Activated CD4-positive, alpha-beta memory T cell treated with anti-CD3 and anti-CD28 coated beads, Interleukin-2, amount 10 ng/mL, durations not matched to agents 7 days and 5 days (primary cell): ENCODE results near the gene CC2D1A. TPM values are rescaled to one million over a fixed set of nuclear protein-coding genes. Genes with fewer than 3 reads are reported as not detected.

Source experiments
- CTCF ChIA-PET: fragments of 350-600 bp; sonication (Branson Sonifier 250); formaldehyde crosslinking; loops from one replicate; lab custom pipeline; 2021; ENCODE audit warnings: antibody characterized with exemption, inconsistent platforms; lab: Charles Lee
- POLR2A ChIA-PET: fragments of 350-600 bp; sonication (Branson Sonifier 250); formaldehyde crosslinking; loops from one replicate; lab custom pipeline; 2021; ENCODE audit warnings: antibody characterized with exemption; lab: Charles Lee
- DNase-seq: peaks from one replicate; pipeline ENCODE4 v3.0.0-alpha.2; 2020
- H3K27ac Mint-ChIP-seq: one replicate; pipeline ENCODE4 v1.8.0; 2021; ENCODE audit warnings: mild to moderate bottlenecking, mixed read lengths
- H3K27me3 Mint-ChIP-seq: one replicate; pipeline ENCODE4 v1.8.0; 2021; ENCODE audit warnings: mixed read lengths
- H3K36me3 Mint-ChIP-seq: one replicate; pipeline ENCODE4 v1.8.0; 2021; ENCODE audit warnings: low read depth, mixed read lengths
- H3K4me1 Mint-ChIP-seq: one replicate; pipeline ENCODE4 v1.8.0; 2021; ENCODE audit warnings: mixed read lengths
- H3K4me3 Mint-ChIP-seq: one replicate; pipeline ENCODE4 v1.8.0; 2021; ENCODE audit warnings: mild to moderate bottlenecking, mixed read lengths
- H3K9me3 Mint-ChIP-seq: one replicate; pipeline ENCODE4 v1.8.0; 2021; ENCODE audit warnings: mixed read lengths
- total RNA-seq, 2 experiments: library from RNA; stranded (reverse); gene quantifications; one replicate each; pipeline ENCODE4 v1.2.3, GENCODE V29; 2021

Gene CC2D1A
- total RNA-seq, 2 experiments from 2014 or later: 30.6 to 32.7 TPM

DNA sequence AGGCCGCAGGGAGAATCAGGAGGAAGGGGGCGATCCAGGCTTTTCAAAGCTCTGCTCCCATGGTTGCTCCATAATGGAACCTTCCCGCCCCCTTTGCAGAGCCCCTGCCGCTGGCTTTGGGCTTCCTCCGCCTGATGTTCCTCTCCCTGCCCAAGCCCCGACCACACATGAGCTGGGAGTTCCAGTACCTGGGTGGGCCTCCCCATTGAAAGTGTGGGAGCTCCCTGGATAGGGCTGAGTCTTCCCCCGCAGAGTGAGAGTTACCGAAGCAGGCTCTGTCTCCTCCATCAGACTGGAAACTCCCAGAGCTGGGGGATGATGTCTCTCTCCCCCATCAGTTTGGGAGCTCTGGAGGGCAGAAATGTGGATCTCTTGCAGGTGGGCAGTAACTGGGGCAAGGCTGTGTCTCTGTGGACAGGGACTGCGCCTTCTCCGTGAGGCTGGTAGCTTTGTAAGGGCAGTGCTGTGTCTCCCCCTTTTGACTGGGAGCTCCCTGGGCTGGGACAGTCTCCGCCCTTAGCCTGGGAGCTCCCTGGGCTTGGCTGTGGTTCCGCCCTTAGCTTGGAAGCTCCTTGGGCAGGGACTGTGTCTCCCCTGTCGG is 47.0 kb downstream of the CC2D1A start:
- Mint-ChIP-seq H3K27me3 (no peaks in the 10 kb centered on the region), H3K4me1 (peaks cover 19% of the 10 kb centered on the region), H3K27ac (peak overlapping the region; percentile 80), H3K4me3 (peak overlapping the region; percentile 95), H3K36me3 (peaks cover 25% of the 10 kb centered on the region), H3K9me3 (no peaks in the 10 kb centered on the region)
- ChIA-PET POLR2A (interaction anchor here (0.6 to 4.5 kb wide), 17 partner anchors 9 to 569 kb away, joined by 3 to 58 read pairs (median 4); partner anchors contain the start of genes ADGRE5, IL27RA and RFX1), CTCF (interaction anchor here (0.6 to 2.8 kb wide), 14 partner anchors 19 to 579 kb away, joined by 3 to 11 read pairs (median 3); partner anchors contain the start of genes ASF1B, IL27RA, MISP3 and RFX1)
- no peak for DNase-seq

DNA sequence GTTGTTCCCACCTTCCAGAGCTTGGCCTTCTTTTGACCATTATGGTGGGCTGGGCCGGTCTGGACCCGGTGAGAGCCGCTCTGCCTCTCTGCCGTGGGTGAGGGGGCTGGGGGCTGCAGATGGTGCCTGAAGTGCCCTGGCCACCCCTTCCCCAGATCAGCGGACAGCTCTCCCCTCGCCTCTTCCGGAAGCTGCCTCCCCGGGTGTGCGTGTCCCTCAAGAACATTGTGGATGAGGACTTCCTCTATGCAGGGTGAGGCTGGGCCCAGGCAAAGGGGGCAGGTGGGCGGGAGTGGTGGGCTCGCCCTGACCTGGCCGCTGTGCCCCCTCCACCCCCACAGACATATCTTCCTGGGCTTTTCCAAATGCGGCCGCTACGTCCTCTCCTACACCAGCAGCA is 48.2 kb downstream of the CC2D1A start:
- POLR2A ChIA-PET: interaction anchor here (1.2 to 4.5 kb wide), 3 partner anchors 51 to 568 kb away, joined by 3 to 58 read pairs (median 38); partner anchors contain the start of genes IL27RA and RFX1
- Mint-ChIP-seq H3K27ac (no peak overlapping the region), H3K36me3 (peaks cover 36% of the 10 kb centered on the region), H3K4me1 (peaks cover 19% of the 10 kb centered on the region), H3K4me3 (peak overlapping the region; percentile 95), H3K27me3 (no peaks in the 10 kb centered on the region), H3K9me3 (no peaks in the 10 kb centered on the region)
- DNase-seq: no peak
- CTCF ChIA-PET: interaction anchor here (2.8 kb wide), 1 partner anchor 94 kb away, joined by 11 read pairs; no protein-coding TSS in a partner anchor

DNA sequence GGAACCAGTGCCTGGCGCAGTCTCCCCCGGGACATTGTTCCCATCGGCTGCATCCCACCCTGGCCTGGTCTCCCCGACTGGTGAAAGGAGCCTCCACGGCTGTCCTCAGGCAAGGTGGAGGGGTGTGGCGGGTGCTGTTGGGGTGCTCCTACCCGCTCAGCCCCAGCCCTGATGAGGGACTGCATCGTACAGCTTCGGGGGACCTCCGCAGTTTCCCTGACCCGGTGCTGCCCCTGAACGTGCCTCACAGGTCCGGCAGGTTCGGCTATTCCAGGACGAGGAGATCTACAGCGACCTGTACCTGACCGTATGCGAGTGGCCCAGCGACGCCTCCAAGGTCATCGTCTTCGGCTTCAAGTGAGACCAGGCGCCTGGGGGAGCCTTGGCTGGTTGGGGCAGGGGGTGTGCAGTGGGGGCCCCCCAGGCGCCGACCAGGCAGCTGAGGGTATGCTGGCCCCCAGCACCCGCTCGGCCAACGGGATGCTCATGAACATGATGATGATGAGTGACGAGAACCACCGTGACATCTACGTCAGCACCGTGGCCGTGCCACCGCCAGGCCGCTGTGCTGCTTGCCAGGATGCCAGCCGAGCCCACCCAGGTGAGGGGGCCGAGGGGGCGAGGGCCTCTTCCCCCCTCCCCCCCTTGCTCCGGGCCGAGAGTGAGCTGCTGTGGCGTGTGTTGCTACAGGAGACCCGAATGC is 49.8 kb downstream of the CC2D1A start:
- no peak overlapping the region for H3K27ac Mint-ChIP-seq
- CTCF ChIA-PET: no interaction called here

DNA sequence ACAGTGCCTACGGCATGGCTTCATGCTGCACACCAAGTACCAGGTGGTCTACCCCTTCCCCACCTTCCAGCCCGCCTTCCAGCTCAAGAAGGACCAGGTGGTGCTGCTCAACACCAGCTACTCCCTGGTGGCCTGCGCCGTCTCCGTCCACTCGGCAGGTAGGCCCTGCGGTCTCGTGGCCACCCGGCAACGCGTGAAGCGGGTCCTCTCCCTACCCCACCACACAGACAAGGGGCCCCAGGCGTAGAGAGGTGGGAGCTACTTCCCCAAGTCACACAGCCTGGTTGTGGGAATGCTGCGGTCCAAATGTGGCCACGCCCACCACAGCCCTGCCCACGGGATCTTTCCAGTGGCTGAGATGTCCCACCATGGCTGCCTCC is 50.4 kb downstream of the CC2D1A start:
- no peaks in the 10 kb centered on the region for H3K9me3 Mint-ChIP-seq
- DNase-seq: no peak
- H3K4me3 Mint-ChIP-seq: no peak overlapping the region
- ChIA-PET POLR2A (no interaction called here), CTCF (no interaction called here)
- H3K27ac Mint-ChIP-seq: no peak overlapping the region
- peaks cover 47% of the 10 kb centered on the region for H3K36me3 Mint-ChIP-seq
- peaks cover 19% of the 10 kb centered on the region for H3K4me1 Mint-ChIP-seq
- no peaks in the 10 kb centered on the region for H3K27me3 Mint-ChIP-seq

More for the DNA sequence above, 49.8 kb downstream of the CC2D1A start:
- no peaks in the 10 kb centered on the region for H3K9me3 Mint-ChIP-seq
- no peaks in the 10 kb centered on the region for H3K27me3 Mint-ChIP-seq
- no peak overlapping the region for H3K4me3 Mint-ChIP-seq
- POLR2A ChIA-PET: interaction anchor here (4.5 kb wide), 1 partner anchor 50 kb away, joined by 58 read pairs; the partner anchor contains the start of gene RFX1
- H3K4me1 Mint-ChIP-seq: peaks cover 19% of the 10 kb centered on the region
- no peak for DNase-seq
- peaks cover 44% of the 10 kb centered on the region for H3K36me3 Mint-ChIP-seq

DNA sequence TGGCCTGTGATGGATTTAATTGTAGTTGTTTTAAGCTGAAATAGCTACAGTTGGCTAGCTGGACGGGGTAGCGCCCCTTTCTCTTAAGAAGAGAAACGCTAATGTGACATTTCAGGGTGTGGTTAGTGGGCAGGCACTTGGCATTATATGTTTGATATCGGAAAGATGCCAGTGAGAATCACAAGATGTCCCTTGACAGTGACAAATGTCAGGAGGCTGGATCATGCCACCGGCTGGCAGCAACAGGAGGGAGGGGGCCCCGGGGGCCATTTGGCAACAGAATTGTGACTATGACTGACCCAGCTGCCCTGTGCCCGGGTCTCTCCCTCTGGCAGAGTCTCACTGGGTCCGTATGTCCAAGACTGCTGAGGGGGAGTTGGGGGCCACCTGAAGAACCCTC is 51.0 kb downstream of the CC2D1A start:
- no peaks in the 10 kb centered on the region for H3K27me3 Mint-ChIP-seq
- CTCF ChIA-PET: no interaction called here

DNA sequence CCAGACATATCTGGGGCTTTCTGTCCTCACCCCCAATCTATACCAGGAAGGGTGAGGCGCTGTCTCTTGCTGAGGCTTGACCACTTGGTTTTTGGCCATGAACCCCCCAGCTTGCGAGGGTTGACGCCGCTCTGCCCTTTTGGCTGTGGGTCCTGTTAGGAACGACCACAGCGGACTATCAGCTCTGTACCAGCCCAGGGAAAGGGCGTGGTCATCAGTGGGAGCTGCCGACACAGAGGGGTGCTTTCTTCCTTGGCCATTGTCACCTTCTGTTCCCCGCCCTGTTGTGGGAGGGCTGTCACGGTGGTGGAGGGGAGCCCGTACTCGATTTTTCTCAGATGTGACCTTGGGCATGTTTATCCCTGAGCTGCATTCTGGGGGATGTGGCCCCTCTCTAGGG is 52.0 kb downstream of the CC2D1A start:
- H3K36me3 Mint-ChIP-seq: peaks cover 49% of the 10 kb centered on the region
- CTCF ChIA-PET: no interaction called here
- POLR2A ChIA-PET: no interaction called here
- DNase-seq: no peak
- H3K27me3 Mint-ChIP-seq: no peaks in the 10 kb centered on the region
- H3K9me3 Mint-ChIP-seq: no peaks in the 10 kb centered on the region
- no peak overlapping the region for H3K27ac Mint-ChIP-seq
- H3K4me3 Mint-ChIP-seq: no peak overlapping the region
- peaks cover 12% of the 10 kb centered on the region for H3K4me1 Mint-ChIP-seq

More for the DNA sequence above, 51.0 kb downstream of the CC2D1A start:
- H3K36me3 Mint-ChIP-seq: peaks cover 51% of the 10 kb centered on the region
- H3K4me3 Mint-ChIP-seq: no peak overlapping the region
- no peaks in the 10 kb centered on the region for H3K9me3 Mint-ChIP-seq
- no peak for DNase-seq
- no peak overlapping the region for H3K27ac Mint-ChIP-seq
- POLR2A ChIA-PET: no interaction called here
- H3K4me1 Mint-ChIP-seq: peaks cover 13% of the 10 kb centered on the region

DNA sequence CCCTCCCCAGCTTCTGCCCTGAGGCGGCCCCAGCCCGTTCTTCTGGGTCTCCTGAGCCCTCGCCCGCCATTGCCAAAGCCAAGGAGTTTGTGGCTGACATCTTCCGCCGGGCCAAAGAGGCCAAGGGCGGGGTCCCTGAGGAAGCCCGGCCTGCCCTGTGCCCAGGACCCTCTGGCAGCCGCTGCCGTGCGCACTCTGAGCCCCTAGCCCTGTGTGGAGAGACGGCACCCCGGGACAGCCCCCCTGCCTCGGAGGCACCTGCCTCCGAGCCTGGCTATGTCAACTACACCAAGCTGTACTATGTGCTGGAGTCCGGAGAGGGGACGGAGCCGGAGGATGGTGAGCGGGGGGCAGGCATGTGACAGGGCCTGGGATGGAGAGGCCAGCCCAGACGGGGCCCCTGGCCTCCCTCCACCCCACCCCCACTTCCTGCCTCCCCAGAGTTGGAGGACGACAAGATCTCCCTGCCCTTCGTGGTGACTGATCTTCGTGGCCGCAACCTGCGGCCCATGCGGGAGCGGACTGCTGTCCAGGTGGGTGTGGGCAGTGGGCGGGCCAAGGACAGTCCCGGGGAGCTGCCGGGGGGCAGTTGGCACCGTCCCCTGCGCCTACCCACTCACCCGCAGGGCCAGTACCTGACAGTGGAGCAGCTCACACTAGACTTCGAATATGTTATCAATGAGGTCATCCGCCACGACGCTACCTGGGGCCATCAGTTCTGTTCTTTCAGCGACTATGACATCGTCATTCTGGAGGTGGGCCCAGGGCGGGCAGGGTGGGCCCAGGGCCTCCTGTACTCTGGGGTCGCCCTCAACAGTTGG is 53.4 kb downstream of the CC2D1A start:
- Mint-ChIP-seq H3K4me3 (no peak overlapping the region), H3K4me1 (peaks cover 2% of the 10 kb centered on the region), H3K36me3 (peaks cover 44% of the 10 kb centered on the region), H3K27me3 (no peaks in the 10 kb centered on the region), H3K27ac (no peak overlapping the region), H3K9me3 (no peaks in the 10 kb centered on the region)
- CTCF ChIA-PET: interaction anchor here (0.6 kb wide), 1 partner anchor 112 kb away, joined by 3 read pairs; no protein-coding TSS in a partner anchor
- DNase-seq: no peak
- POLR2A ChIA-PET: no interaction called here

DNA sequence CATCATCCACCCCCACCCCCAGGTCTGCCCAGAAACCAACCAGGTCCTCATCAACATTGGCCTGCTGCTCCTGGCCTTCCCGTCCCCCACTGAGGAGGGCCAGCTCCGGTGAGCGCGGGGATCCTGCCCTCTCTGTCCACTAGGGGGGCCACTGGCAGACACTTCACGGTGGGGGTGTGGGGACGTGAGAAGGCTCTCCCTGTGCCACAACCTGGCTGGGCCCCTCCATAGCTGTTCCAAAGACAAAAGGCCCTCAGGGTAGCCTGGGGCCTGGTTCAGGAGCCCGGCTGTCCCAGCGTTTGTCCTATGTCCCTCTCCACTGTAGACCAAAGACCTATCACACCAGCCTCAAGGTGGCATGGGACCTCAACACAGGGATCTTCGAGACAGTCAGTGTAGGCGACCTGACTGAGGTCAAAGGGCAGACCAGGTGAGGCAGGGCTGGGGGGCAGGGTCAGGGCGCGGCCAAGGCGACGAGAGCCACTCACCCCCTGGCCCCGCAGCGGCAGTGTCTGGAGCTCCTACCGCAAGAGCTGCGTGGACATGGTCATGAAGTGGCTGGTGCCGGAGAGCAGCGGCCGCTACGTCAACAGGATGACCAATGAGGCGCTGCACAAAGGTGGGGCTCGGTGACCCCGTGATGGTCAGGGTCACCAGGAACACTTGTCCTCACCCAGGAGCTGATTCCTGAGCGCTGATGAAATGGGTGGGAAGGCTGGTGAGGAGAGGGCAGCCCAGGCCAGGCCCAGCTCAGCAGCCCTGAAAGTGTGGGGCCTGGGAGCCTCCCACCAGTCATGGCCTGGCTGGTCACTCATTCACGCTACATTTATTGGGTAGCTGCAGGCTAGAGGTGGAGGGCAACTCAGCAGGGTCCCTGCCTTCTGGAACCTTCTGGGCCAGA is 54.2 kb downstream of the CC2D1A start:
- ChIA-PET CTCF (interaction anchor here (0.6 kb wide), 2 partner anchors 108 to 111 kb away, joined by 3 to 5 read pairs; no protein-coding TSS in a partner anchor), POLR2A (interaction anchor here (0.5 to 1.3 kb wide), 3 partner anchors 10 to 59 kb away, joined by 3 read pairs; no protein-coding TSS in a partner anchor)
- peaks cover 50% of the 10 kb centered on the region for H3K36me3 Mint-ChIP-seq
- H3K4me1 Mint-ChIP-seq: no peaks in the 10 kb centered on the region
- no peaks in the 10 kb centered on the region for H3K9me3 Mint-ChIP-seq
- H3K4me3 Mint-ChIP-seq: no peak overlapping the region
- no peak for DNase-seq
- no peaks in the 10 kb centered on the region for H3K27me3 Mint-ChIP-seq
- H3K27ac Mint-ChIP-seq: no peak overlapping the region

DNA sequence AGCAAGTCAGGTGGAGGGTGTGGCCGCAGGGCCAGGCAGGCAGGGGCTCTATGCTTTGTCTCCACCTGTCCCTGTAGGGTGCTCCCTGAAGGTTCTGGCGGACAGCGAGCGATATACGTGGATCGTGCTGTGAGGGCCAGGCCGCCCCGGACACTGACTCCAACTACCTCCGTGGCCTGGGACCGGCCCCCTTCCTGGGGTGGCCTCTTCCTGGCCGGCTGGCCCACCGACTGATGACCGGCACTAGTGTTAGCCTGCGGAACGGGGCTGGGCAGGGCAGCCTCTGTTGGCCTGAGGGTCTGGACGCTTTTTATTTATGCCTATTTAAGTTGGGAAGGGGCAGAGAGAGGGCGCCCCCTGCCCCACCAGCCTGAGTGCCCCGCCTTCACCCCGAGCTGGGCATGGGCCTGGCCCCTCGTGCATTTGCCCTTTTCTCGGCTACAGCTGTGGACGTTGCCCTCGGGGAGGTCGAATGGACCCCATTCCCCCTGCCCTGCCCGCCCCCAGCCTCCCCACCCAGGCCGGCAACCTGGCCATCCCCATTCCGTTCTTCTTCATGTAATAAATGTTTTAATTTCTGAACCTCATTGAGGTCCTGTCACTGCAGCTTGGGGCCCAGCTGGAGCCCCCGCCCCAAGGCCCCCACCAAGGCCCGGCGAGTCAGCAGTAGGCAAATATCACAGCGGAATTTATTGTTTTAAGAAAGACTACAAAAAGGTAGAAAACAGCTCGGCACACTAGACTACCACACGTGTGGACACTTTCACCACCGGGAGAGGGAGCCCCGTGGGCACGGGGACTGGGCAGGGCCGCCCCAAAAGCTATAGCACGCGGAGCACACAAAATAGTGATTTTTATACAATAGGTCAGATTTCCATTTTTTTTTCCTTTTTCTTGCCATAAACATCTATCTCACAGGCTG is 55.1 kb downstream of the CC2D1A start:
- Mint-ChIP-seq H3K4me1 (no peaks in the 10 kb centered on the region), H3K36me3 (peaks cover 43% of the 10 kb centered on the region), H3K27me3 (no peaks in the 10 kb centered on the region), H3K27ac (no peak overlapping the region), H3K4me3 (no peak overlapping the region), H3K9me3 (no peaks in the 10 kb centered on the region)
- DNase-seq: no peak
- ChIA-PET CTCF (interaction anchor here (0.6 kb wide), 1 partner anchor 107 kb away, joined by 5 read pairs; no protein-coding TSS in a partner anchor), POLR2A (interaction anchor here (0.7 to 2.6 kb wide), 4 partner anchors 9 to 87 kb away, joined by 3 to 11 read pairs (median 3); partner anchors contain the start of gene DCAF15)

DNA sequence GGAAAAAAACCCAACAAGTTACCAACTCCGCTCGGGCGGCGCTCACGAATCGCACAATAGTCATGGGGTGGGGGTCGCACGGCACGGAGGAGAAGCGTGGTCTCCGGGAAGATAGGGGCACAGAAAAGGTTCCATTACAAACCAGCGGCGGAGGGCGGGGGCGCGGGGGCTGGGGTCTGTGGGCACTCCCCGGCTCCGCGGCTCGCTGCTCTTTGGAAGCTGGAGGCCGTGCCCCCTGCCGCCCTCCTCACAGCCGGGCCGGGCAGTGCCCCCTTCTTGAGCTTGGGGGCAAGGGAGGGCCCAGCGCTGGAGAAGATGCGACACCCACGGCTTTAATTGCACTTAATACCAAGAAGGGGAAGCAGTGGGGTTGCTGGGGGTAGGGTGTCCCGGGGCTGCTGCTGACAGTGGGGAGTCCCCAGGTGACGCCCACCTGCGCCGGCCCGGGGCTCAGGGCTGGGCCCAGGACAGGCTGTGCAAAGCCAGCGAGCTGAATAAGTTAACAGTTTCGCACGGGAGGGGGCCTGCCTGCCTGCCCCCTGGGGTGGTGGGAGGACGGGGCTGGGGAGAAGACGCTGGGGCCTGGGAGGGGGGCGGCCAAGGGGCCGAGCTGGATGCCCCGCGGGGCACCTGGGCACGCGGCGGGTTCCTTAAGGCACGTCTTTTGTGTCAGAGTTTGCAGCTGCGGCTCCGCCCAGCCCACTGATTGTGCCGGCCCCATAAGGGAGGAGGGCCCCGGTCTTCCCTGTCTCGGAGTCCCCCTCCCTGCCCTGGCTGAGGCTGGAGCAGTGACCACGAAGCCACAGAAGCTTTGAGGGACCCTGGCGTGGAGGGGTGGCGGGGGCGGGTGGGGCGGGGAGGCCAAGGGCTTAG is 56.1 kb downstream of the CC2D1A start:
- no peak for DNase-seq
- Mint-ChIP-seq H3K27ac (no peak overlapping the region), H3K9me3 (no peaks in the 10 kb centered on the region), H3K36me3 (peaks cover 34% of the 10 kb centered on the region), H3K4me1 (no peaks in the 10 kb centered on the region), H3K4me3 (no peak overlapping the region), H3K27me3 (no peaks in the 10 kb centered on the region)
- ChIA-PET CTCF (no interaction called here), POLR2A (interaction anchor here (1.3 to 2.6 kb wide), 2 partner anchors 9 to 86 kb away, joined by 3 to 11 read pairs; partner anchors contain the start of gene DCAF15)
